Caco-2 (cell line): ENCODE measurements around the gene ADCYAP1R1. TPM values are rescaled to one million over a fixed set of nuclear protein-coding genes. Genes with fewer than 3 reads are reported as not detected.

Experiments
- BruUV-seq: library from RNA; stranded (reverse); fragments of 400-500 nt; replicated peaks from 2 replicates; lab custom pipeline; 2021; lab: Mats Ljungman, UMichigan
- CTCF ChIA-PET: fragments of 300-600 bp; sonication (Branson Sonifier 250); formaldehyde crosslinking; loops from one replicate; lab custom pipeline; 2022; ENCODE audit warnings: antibody characterized with exemption; lab: Charles Lee
- POLR2A ChIA-PET: fragments of 300-600 bp; sonication (Branson Sonifier 250); formaldehyde crosslinking; loops from one replicate; lab custom pipeline; 2022; ENCODE audit warnings: antibody characterized with exemption; lab: Charles Lee
- DNase-seq, 2 experiments: peaks; one replicate each; pipeline versions ENCODE4 v3.0.0 to v3.0.0-alpha.2; 2020 to 2022
- H3K27me3 ChIP-seq: replicated peaks from 2 replicates; pipeline ENCODE4 v1.6.0; 2011; ENCODE audit warnings: low read length; ENCODE audit not compliant: control insufficient read depth, insufficient read depth
- H3K36me3 ChIP-seq: 2 replicates; pipeline ENCODE4 v1.5.1; 2011; ENCODE audit warnings: low read length; ENCODE audit not compliant: control insufficient read depth, insufficient read depth
- H3K4me1 ChIP-seq: fragments of 250-450 bp; sonication (Bioruptor Pico); 2 replicates; pipeline ENCODE4 v1.5.1; 2020; ENCODE audit warnings: mild to moderate bottlenecking
- H3K4me3 ChIP-seq: 2 replicates; pipeline ENCODE4 v1.5.1; 2011; ENCODE audit warnings: low read depth, mild to moderate bottlenecking, control low read depth, low read length
- H3K9me3 ChIP-seq: fragments of 250-450 bp; sonication (Bioruptor Pico); 2 replicates; pipeline ENCODE4 v1.5.1; 2020; ENCODE audit warnings: mild to moderate bottlenecking, moderate library complexity
- H3K27ac Mint-ChIP-seq: one replicate; pipeline ENCODE4 v1.8.0; 2022; ENCODE audit warnings: mixed read lengths; ENCODE audit not compliant: unreplicated experiment
- H3K27me3 Mint-ChIP-seq: one replicate; pipeline ENCODE4 v1.8.0; 2022; ENCODE audit warnings: mixed read lengths; ENCODE audit not compliant: insufficient read depth, unreplicated experiment
- H3K36me3 Mint-ChIP-seq: one replicate; pipeline ENCODE4 v1.8.0; 2022; ENCODE audit warnings: mild to moderate bottlenecking, mixed read lengths; ENCODE audit not compliant: insufficient read depth, unreplicated experiment
- H3K4me1 Mint-ChIP-seq: one replicate; pipeline ENCODE4 v1.8.0; 2022; ENCODE audit warnings: low read depth, mixed read lengths; ENCODE audit not compliant: unreplicated experiment
- H3K4me3 Mint-ChIP-seq: one replicate; pipeline ENCODE4 v1.8.0; 2022; ENCODE audit warnings: mild to moderate bottlenecking, moderate library complexity, mixed read lengths; ENCODE audit not compliant: unreplicated experiment
- H3K9me3 Mint-ChIP-seq: one replicate; pipeline ENCODE4 v1.8.0; 2022; ENCODE audit warnings: mixed read lengths; ENCODE audit not compliant: unreplicated experiment
- intact Hi-C: fragments of 100-400 bp; cut with micrococcal nuclease; formaldehyde crosslinking; loops from one replicate; pipeline ENCODE4 v1.10.0; 2022; ENCODE audit not compliant: unreplicated experiment
- total RNA-seq: library from RNA; stranded (reverse); gene quantifications from 2 replicates; pipeline ENCODE4 v1.2.3, GENCODE V29; 2022
- TF ChIP-seq, protein P1 (sequence below), 2 experiments: fragments of 200-600 bp in 1 of 2; IDR thresholded peaks; 1 replicate in 1 of 2; 2 replicates in 1 of 2; pipeline versions ENCODE4 v1.5.1 to v1.8.0; 2011 to 2022; ENCODE audit warnings: antibody characterized with exemption in 1 of 2, control low read depth in 1 of 2, inconsistent platforms in 1 of 2, low read depth in 1 of 2, low read length in 1 of 2, mild to moderate bottlenecking in 1 of 2, moderate library complexity in 1 of 2; ENCODE audit not compliant: insufficient read depth in 1 of 2, severe bottlenecking in 1 of 2, unreplicated experiment in 1 of 2

ADCYAP1R1 gene
- total RNA-seq, 1 experiment from 2014 or later: not detected

DNA sequence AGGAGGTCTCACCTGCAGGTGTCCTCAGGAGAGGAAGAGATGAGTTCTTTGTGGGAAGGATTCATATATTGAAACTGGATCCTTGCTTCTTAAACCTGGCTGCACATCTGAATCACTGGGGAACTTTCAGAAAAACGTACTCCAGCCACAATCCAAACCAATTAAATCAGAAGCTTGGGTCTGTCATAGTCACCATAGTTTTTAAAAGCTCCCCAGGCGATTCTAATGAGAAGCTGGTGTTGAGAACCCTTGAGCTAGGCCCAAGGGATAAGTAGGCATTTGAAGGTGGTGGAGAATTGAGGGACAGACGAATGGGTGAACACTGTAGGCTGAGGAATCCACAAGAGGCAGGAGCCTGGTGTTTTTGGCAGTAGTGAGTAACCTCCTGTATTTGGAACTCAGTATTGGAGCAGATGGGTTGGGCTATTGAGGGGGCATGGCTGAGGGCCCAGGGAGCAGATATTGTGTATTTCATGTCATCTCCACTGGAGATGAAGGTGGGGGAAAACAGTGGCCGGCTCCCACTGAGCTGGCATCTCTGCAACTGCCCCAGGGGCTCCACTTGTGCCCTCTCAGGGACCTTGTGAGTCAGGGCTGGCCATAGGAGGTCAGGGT is 14.5 kb downstream of the ADCYAP1R1 start:
- intact Hi-C loops: no loop called here
- BruUV-seq: no TSS peak
- H3K4me3 ChIP-seq: no peak overlapping the region
- H3K9me3 ChIP-seq: no peaks in the 10 kb centered on the region
- TF ChIP-seq, protein P1, sequence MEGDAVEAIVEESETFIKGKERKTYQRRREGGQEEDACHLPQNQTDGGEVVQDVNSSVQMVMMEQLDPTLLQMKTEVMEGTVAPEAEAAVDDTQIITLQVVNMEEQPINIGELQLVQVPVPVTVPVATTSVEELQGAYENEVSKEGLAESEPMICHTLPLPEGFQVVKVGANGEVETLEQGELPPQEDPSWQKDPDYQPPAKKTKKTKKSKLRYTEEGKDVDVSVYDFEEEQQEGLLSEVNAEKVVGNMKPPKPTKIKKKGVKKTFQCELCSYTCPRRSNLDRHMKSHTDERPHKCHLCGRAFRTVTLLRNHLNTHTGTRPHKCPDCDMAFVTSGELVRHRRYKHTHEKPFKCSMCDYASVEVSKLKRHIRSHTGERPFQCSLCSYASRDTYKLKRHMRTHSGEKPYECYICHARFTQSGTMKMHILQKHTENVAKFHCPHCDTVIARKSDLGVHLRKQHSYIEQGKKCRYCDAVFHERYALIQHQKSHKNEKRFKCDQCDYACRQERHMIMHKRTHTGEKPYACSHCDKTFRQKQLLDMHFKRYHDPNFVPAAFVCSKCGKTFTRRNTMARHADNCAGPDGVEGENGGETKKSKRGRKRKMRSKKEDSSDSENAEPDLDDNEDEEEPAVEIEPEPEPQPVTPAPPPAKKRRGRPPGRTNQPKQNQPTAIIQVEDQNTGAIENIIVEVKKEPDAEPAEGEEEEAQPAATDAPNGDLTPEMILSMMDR (IDR thresholded peaks at IDR 0.05; ENCODE audit: insufficient read depth in 1 of 2, low read depth in 1 of 2, low read length in 1 of 2, severe bottlenecking in 1 of 2, unreplicated experiment in 1 of 2): no peak
- H3K36me3 ChIP-seq: no peaks in the 10 kb centered on the region
- POLR2A ChIA-PET: no interaction called here
- H3K27me3 ChIP-seq: no peaks in the 10 kb centered on the region; the same call in 1 of the 2 replicates
- no peaks in the 10 kb centered on the region for H3K4me1 ChIP-seq
- no peak for DNase-seq
- Mint-ChIP-seq H3K36me3 (no peaks in the 10 kb centered on the region), H3K4me1 (no peaks in the 10 kb centered on the region), H3K27ac (no peak overlapping the region), H3K9me3 (no peaks in the 10 kb centered on the region), H3K27me3 (peaks cover 12% of the 10 kb centered on the region), H3K4me3 (no peak overlapping the region)
- CTCF ChIA-PET: interaction anchor here (0.6 kb wide), 1 partner anchor 1939 kb away, joined by 3 read pairs; no protein-coding TSS in a partner anchor

DNA sequence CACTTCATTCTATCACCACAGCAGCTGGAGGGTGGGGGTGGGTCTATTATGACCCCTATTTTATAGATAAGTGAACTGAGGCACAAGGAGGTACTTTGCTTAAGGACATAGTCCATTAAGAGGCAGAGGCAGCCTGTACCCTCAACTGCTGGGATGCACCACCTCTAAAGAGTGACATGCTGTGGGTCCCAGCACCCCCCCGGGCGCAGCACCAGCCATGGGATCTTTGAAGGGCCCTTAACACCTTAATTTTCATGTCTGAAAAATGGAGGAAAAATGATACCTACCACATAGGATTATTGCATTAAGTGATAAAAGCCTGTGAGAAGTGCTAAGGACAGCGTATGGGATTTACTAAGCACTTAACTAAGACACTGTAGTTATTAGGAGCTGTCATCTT is 15.4 kb downstream of the ADCYAP1R1 start:
- no TSS peak for BruUV-seq
- no peak overlapping the region for H3K27ac Mint-ChIP-seq
- Histone ChIP-seq H3K9me3 (no peaks in the 10 kb centered on the region), H3K4me1 (no peaks in the 10 kb centered on the region), H3K36me3 (no peaks in the 10 kb centered on the region), H3K27me3 (peaks cover 3% of the 10 kb centered on the region; the same call in 1 of the 2 replicates), H3K4me3 (no peak overlapping the region)
- POLR2A ChIA-PET: no interaction called here
- no peaks in the 10 kb centered on the region for H3K4me1 Mint-ChIP-seq
- H3K27me3 Mint-ChIP-seq: peaks cover 16% of the 10 kb centered on the region
- peak in 1 of 2 experiments; percentile 4 for DNase-seq
- H3K4me3 Mint-ChIP-seq: no peak overlapping the region
- H3K36me3 Mint-ChIP-seq: no peaks in the 10 kb centered on the region
- intact Hi-C loops: no loop called here
- CTCF ChIA-PET: interaction anchor here (0.6 kb wide), 1 partner anchor 1940 kb away, joined by 3 read pairs; no protein-coding TSS in a partner anchor
- no peaks in the 10 kb centered on the region for H3K9me3 Mint-ChIP-seq
- TF ChIP-seq, protein P1 (IDR thresholded peaks at IDR 0.05; ENCODE audit: insufficient read depth in 1 of 2, low read depth in 1 of 2, low read length in 1 of 2, severe bottlenecking in 1 of 2, unreplicated experiment in 1 of 2): no peak

DNA sequence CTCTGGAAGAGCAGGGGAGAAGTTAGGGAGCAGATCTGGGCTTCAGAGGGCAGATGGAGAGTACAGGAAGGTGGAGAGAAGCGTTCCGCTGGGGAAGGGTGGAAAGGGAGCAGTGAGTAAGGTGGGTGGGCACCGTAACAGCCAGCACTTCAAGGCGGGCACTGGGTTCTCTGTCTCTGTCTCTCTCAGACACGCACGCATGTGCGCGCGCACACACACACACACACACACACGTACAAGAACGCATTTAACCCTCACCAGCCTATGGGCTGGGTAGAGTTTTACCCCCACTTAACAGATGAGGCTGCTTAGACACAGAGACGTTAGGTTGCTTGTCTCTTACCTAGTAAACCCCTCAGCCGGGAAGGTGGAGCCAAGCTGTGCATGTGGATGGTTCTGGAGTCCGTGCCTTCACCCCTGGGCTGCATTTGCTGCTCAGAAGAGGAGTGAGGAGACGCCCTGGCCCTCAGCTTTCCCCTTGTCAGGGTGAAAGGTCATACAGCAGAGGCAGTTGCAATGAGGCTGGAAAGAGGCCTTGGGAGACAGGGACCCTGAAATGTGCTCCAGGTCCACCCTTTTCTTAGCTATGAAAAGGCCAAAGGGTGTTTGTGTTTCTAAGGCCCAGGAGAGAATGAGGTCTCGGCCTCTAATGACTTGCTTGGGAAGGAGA is 16.0 kb downstream of the ADCYAP1R1 start:
- no peaks in the 10 kb centered on the region for H3K4me1 Mint-ChIP-seq
- ChIA-PET POLR2A (no interaction called here), CTCF (interaction anchor here (0.7 kb wide), 1 partner anchor 93 kb away, joined by 3 read pairs; no protein-coding TSS in a partner anchor)
- BruUV-seq: no TSS peak
- H3K27me3 Mint-ChIP-seq: peaks cover 22% of the 10 kb centered on the region
- H3K9me3 Mint-ChIP-seq: no peaks in the 10 kb centered on the region
- intact Hi-C loops: no loop called here
- H3K27me3 ChIP-seq: peaks cover 3% of the 10 kb centered on the region; the same call in 1 of the 2 replicates
- H3K36me3 ChIP-seq: no peaks in the 10 kb centered on the region
- no peak overlapping the region for H3K4me3 Mint-ChIP-seq
- TF ChIP-seq, protein P1 (IDR thresholded peaks at IDR 0.05; ENCODE audit: insufficient read depth in 1 of 2, low read depth in 1 of 2, low read length in 1 of 2, severe bottlenecking in 1 of 2, unreplicated experiment in 1 of 2): no peak
- H3K4me1 ChIP-seq: no peaks in the 10 kb centered on the region
- no peak overlapping the region for H3K4me3 ChIP-seq
- H3K27ac Mint-ChIP-seq: no peak overlapping the region
- H3K36me3 Mint-ChIP-seq: no peaks in the 10 kb centered on the region
- peak in 1 of 2 experiments; percentile 13 for DNase-seq
- H3K9me3 ChIP-seq: no peaks in the 10 kb centered on the region
